Activated CD4-positive, alpha-beta T cell treated with anti-CD3 and anti-CD28 coated beads, Interleukin-2, amount 10 ng/mL, durations not matched to agents 24 days and 14 days (primary cell): Measurements from ENCODE around the gene CC2D2A. TPM values are rescaled to one million over a fixed set of nuclear protein-coding genes. Genes with fewer than 3 reads are reported as not detected.
"Not testable (repeated sequence)": the region's sequence is repeated elsewhere in the genome, so short reads cannot be mapped to it uniquely, and the experiment has no call there.

ENCODE experiments used
- DNase-seq: peaks from one replicate; pipeline ENCODE4 v3.0.0; 2022
- H3K27ac Mint-ChIP-seq: one replicate; pipeline ENCODE4 v1.8.0; 2022; ENCODE audit warnings: mild to moderate bottlenecking, mixed read lengths
- H3K27me3 Mint-ChIP-seq: one replicate; pipeline ENCODE4 v1.8.0; 2022; ENCODE audit warnings: mixed read lengths
- H3K36me3 Mint-ChIP-seq: one replicate; pipeline ENCODE4 v1.8.0; 2022; ENCODE audit warnings: low read depth, mild to moderate bottlenecking, mixed read lengths
- H3K4me1 Mint-ChIP-seq: one replicate; pipeline ENCODE4 v1.8.0; 2021; ENCODE audit warnings: mixed read lengths
- H3K4me3 Mint-ChIP-seq: one replicate; pipeline ENCODE4 v1.8.0; 2022; ENCODE audit warnings: mild to moderate bottlenecking, moderate library complexity, mixed read lengths
- H3K9me3 Mint-ChIP-seq: one replicate; pipeline ENCODE4 v1.8.0; 2021; ENCODE audit warnings: mixed read lengths
- intact Hi-C: fragments of 100-400 bp; cut with micrococcal nuclease; formaldehyde crosslinking; loops from one replicate; pipeline ENCODE4 v1.15.1; 2023
- total RNA-seq: library from RNA; stranded (reverse); gene quantifications from 2 replicates; pipeline ENCODE4 v1.2.3, GENCODE V29; 2022

The CC2D2A gene
- total RNA-seq, 1 donor from 2014 or later: not detected

DNA sequence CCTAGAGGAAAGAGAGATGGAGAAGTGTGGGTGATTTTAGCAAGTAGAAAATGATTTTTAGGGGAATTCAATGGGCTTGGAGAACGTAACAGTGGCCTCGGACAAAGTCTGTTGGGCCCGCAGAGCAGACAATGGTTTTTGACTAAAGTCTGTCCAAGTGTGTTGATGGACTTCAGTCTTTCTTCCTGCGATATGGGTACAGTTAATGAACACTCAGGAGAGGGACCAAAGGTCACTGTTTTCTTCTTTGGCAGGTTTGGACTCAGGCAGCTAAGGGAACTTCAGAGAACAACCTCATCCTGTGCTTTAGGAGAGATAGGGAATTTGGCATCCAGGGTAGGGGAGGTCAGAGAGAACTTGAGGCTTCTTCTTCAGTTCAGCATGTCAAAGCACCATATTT, 38.0 kb downstream of the CC2D2A start:
- DNase-seq: no peak
- no peaks in the 10 kb centered on the region for H3K27me3 Mint-ChIP-seq
- H3K27ac Mint-ChIP-seq: no peak overlapping the region
- intact Hi-C loops: no loop called here
- H3K9me3 Mint-ChIP-seq: no peaks in the 10 kb centered on the region
- H3K36me3 Mint-ChIP-seq: peaks cover 2% of the 10 kb centered on the region
- H3K4me3 Mint-ChIP-seq: no peak overlapping the region
- no peaks in the 10 kb centered on the region for H3K4me1 Mint-ChIP-seq

- H3K36me3 Mint-ChIP-seq: peaks cover 2% of the 10 kb centered on the region
- intact Hi-C loops: no loop called here
- no peaks in the 10 kb centered on the region for H3K27me3 Mint-ChIP-seq
- no peaks in the 10 kb centered on the region for H3K9me3 Mint-ChIP-seq
- H3K4me1 Mint-ChIP-seq: peaks cover 2% of the 10 kb centered on the region
- DNase-seq: no peak
- no peak overlapping the region for H3K27ac Mint-ChIP-seq
- no peak overlapping the region for H3K4me3 Mint-ChIP-seq
Observed at GRCh38 chr4:15510961-15511360, 41.3 kb downstream of the CC2D2A start.

GRCh38 chr4:15513545-15513944, 43.9 kb downstream of the CC2D2A start:
- H3K27ac Mint-ChIP-seq: no peak overlapping the region
- H3K4me3 Mint-ChIP-seq: no peak overlapping the region
- DNase-seq: no peak
- intact Hi-C loops: no loop called here
- H3K27me3 Mint-ChIP-seq: no peaks in the 10 kb centered on the region
- H3K4me1 Mint-ChIP-seq: peaks cover 2% of the 10 kb centered on the region
- peaks cover 5% of the 10 kb centered on the region for H3K9me3 Mint-ChIP-seq
- peaks cover 2% of the 10 kb centered on the region for H3K36me3 Mint-ChIP-seq

DNA sequence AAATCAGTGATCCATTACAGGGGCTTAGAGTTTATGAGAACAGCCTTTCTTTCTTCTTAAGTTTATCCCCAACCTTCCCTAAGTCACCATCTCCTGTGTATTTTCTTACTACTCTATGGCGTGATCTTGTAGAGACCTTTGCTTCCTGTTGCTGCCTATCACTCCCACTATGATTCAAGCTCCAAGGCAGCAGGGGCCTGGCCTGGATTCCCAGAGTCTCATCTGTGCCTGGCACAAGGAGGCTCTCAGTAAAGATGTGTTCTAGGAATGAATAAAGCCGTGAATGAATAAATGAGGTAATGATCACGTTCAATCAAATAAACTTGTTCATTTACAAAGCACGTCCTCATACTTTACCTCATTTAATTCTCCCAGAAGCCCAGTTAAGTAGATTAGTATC, 45.4 kb downstream of the CC2D2A start:
- intact Hi-C loops: no loop called here
- no peak overlapping the region for H3K4me3 Mint-ChIP-seq

GRCh38 chr4:15516494-15516893, 46.8 kb downstream of the CC2D2A start:
- DNase-seq: no peak

More for the DNA sequence above, 45.4 kb downstream of the CC2D2A start:
- DNase-seq: no peak
- peaks cover 5% of the 10 kb centered on the region for H3K9me3 Mint-ChIP-seq
- H3K27me3 Mint-ChIP-seq: no peaks in the 10 kb centered on the region
- no peaks in the 10 kb centered on the region for H3K36me3 Mint-ChIP-seq
- H3K27ac Mint-ChIP-seq: no peak overlapping the region
- H3K4me1 Mint-ChIP-seq: peaks cover 2% of the 10 kb centered on the region

DNA sequence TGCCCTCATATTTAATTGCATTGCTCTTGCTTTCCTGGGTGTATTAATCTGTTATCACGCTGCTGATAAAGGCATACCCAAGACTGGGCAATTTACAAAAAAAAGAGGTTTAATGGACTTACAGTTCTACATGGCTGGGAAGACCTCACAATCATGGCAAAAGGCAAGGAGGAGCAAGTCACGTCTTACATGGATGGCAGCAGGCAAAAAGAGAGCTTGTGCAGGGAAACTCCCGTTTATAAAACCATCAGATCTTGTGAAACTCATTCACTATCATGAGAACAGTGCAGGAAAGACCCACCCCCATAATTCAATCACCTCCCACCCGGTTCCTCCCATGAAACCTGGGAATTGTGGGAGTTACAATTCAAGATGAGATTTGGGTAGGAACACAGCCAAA, 48.0 kb downstream of the CC2D2A start:
- H3K9me3 Mint-ChIP-seq, H3K27ac Mint-ChIP-seq, H3K4me1 Mint-ChIP-seq, H3K27me3 Mint-ChIP-seq, intact Hi-C loops, H3K4me3 Mint-ChIP-seq, DNase-seq, H3K36me3 Mint-ChIP-seq: not testable (repeated sequence)

More at GRCh38 chr4:15516494-15516893, 46.8 kb downstream of the CC2D2A start:
- H3K36me3 Mint-ChIP-seq: no peaks in the 10 kb centered on the region
- no peak overlapping the region for H3K4me3 Mint-ChIP-seq
- H3K4me1 Mint-ChIP-seq: peaks cover 2% of the 10 kb centered on the region
- no peaks in the 10 kb centered on the region for H3K27me3 Mint-ChIP-seq
- H3K27ac Mint-ChIP-seq: no peak overlapping the region
- H3K9me3 Mint-ChIP-seq: peaks cover 5% of the 10 kb centered on the region
- intact Hi-C loops: no loop called here

DNA sequence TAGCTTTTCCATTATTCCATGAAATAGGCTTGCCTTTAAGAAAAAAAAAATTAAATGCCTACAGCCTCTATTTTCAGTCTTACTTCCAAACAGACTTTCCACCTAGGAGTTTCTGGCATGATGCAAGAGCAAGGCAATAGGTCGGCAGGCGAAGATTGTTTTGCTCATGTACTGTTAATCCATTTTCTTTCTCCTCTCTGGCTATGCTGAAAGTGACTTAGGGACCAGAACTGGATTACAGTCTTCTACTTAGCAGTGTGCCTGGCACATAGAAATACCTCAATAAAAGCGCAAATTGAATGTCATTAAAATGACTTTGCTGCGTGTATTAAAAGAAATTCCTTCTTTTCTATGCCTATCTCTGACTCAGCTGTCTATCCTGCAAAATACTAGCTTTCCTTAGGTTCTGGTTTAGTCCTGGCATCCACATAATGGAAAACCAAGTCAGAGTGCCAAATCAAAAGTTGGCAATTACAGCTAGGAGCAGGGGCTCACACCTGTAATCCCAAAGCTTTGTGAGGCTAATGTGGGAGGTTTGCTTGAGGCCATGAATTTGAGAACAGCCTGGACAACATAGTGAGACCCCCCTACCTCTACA, 51.9 kb downstream of the CC2D2A start:
- no peak overlapping the region for H3K4me3 Mint-ChIP-seq
- H3K27me3 Mint-ChIP-seq: no peaks in the 10 kb centered on the region
- H3K36me3 Mint-ChIP-seq: no peaks in the 10 kb centered on the region
- peaks cover 5% of the 10 kb centered on the region for H3K9me3 Mint-ChIP-seq
- no peak for DNase-seq
- no peak overlapping the region for H3K27ac Mint-ChIP-seq
- intact Hi-C loops: no loop called here
- H3K4me1 Mint-ChIP-seq: no peaks in the 10 kb centered on the region

GRCh38 chr4:15525080-15525479, 55.4 kb downstream of the CC2D2A start:
- intact Hi-C loops: no loop called here
- Mint-ChIP-seq H3K36me3 (no peaks in the 10 kb centered on the region), H3K27me3 (no peaks in the 10 kb centered on the region), H3K27ac (no peak overlapping the region), H3K4me1 (no peaks in the 10 kb centered on the region), H3K9me3 (no peaks in the 10 kb centered on the region), H3K4me3 (no peak overlapping the region)
- DNase-seq: no peak

DNA sequence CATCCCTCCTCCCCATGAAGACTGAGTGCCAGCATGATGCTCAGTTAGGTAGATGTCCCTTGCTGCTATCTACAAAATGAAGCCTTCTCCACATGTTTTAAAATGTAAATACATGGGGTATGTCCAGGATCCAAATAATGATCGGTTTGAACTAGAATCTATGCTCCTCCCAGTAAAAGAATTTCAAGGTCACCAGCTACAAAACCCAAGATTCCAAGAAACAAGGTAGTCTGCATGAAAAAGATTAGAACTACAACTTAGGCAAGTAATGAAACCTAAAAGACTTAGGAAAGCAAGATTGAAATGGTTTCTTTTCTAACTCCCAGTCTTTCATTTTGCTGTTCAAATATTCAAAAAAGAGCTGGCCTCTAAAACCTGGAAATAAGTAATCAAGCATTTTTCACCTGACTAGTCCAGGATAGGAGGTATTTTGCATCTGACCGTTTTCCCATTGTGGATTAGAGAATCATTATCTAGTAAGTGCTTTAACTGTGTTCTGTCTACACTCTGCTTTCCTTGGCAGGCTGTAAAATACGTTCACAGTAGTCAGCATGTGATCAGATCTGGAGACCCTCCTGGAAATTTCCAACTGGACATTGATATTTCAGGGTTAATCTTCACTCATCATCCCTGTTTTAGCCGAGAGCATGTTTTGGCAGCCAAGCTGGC, 57.4 kb downstream of the CC2D2A start:
- H3K4me1 Mint-ChIP-seq: no peaks in the 10 kb centered on the region
- H3K4me3 Mint-ChIP-seq: no peak overlapping the region
- H3K9me3 Mint-ChIP-seq: no peaks in the 10 kb centered on the region
- DNase-seq: no peak
- no peaks in the 10 kb centered on the region for H3K36me3 Mint-ChIP-seq
- H3K27ac Mint-ChIP-seq: no peak overlapping the region
- H3K27me3 Mint-ChIP-seq: no peaks in the 10 kb centered on the region
- intact Hi-C loops: no loop called here

- Mint-ChIP-seq H3K9me3 (no peaks in the 10 kb centered on the region), H3K4me3 (no peak overlapping the region), H3K27me3 (no peaks in the 10 kb centered on the region), H3K36me3 (no peaks in the 10 kb centered on the region), H3K4me1 (no peaks in the 10 kb centered on the region), H3K27ac (no peak overlapping the region)
- no peak for DNase-seq
- intact Hi-C loops: no loop called here
Observed at GRCh38 chr4:15531792-15532191, 62.1 kb downstream of the CC2D2A start.

DNA sequence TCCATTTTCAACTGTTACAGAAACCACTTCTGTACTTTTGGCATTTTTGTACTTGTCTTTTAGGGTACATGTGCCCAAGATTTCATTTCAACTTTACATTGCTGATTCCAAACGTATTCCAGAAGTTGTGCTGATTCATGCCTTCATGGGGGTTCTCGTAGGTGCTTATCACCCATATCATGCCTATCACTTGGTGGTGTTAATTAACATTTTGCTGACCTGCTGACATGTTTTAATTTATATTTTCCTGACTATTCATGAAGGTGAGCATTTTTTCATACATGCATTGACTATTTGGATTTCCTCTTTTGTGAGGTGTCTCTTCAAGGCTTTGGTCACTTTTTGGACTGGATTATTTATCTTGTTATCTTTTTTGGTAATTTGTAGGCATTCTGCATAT, 64.1 kb downstream of the CC2D2A start:
- no peak for DNase-seq
- Mint-ChIP-seq H3K36me3 (no peaks in the 10 kb centered on the region), H3K27me3 (no peaks in the 10 kb centered on the region), H3K27ac (no peak overlapping the region), H3K4me1 (no peaks in the 10 kb centered on the region), H3K4me3 (no peak overlapping the region), H3K9me3 (no peaks in the 10 kb centered on the region)
- intact Hi-C loops: no loop called here

DNA sequence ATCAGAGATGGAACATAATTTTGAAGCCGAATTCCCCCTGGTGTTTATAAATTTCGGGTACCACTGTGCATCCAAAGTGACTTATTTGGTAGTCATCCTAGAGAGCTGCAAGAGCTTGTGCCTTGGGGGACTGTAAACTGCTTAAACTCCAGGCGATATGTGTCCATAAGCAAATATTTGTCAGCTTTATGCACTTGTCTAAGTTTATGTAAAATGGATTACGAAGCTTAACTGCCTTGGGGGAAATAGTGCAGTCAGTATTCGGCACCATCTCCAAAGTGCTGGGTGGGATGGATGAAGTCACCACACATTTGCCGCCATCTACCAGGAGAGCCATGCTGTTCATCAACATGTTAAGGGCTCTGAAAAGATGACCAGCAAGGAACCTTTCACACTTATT, 65.9 kb downstream of the CC2D2A start:
- Mint-ChIP-seq H3K27me3 (no peaks in the 10 kb centered on the region), H3K27ac (no peak overlapping the region), H3K36me3 (no peaks in the 10 kb centered on the region), H3K4me3 (no peak overlapping the region), H3K4me1 (no peaks in the 10 kb centered on the region), H3K9me3 (no peaks in the 10 kb centered on the region)
- intact Hi-C loops: no loop called here
- DNase-seq: no peak

- Mint-ChIP-seq H3K4me3 (no peak overlapping the region), H3K27ac (no peak overlapping the region), H3K36me3 (no peaks in the 10 kb centered on the region), H3K9me3 (no peaks in the 10 kb centered on the region), H3K27me3 (no peaks in the 10 kb centered on the region), H3K4me1 (no peaks in the 10 kb centered on the region)
- no peak for DNase-seq
- intact Hi-C loops: no loop called here
Observed at GRCh38 chr4:15536552-15537499, 67.1 kb downstream of the CC2D2A start.

DNA sequence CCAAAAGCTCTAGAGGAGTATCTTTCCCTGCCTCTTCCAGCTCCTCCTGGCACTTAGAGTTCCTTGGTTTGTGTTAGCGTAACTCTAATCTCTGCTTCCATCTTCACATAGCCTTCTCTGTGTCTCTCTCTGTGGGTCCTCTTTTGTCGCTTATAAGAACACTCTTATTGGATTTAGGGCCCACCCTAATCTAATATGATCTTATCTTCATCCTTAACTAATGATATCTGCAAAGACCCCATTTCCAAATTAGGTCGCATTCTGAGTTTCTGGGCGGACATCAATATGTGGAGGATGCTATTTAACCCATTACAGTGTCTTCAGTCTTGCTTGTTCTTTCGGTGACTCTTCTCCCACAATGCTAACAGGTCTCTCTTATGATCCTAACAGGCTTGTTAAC, 72.3 kb downstream of the CC2D2A start:
- DNase-seq: no peak
- Mint-ChIP-seq H3K36me3 (peaks cover 5% of the 10 kb centered on the region), H3K4me1 (peaks cover 5% of the 10 kb centered on the region), H3K4me3 (no peak overlapping the region), H3K27ac (no peak overlapping the region), H3K27me3 (no peaks in the 10 kb centered on the region), H3K9me3 (no peaks in the 10 kb centered on the region)
- intact Hi-C loops: no loop called here
